C4-2B (cell line): ENCODE measurements around the gene NIT2.

Source experiments
- CTCF ChIP-seq: fragments of 450-650 bp; conservative IDR thresholded peaks from 2 replicates; pipeline ENCODE4 v1.5.1; 2017; ENCODE audit warnings: mild to moderate bottlenecking
- ZFX ChIP-seq: fragments of 450-650 bp; IDR thresholded peaks from 2 replicates; pipeline ENCODE4 v1.6.1; 2017

- TF ChIP-seq CTCF: no peak
- TF ChIP-seq ZFX: no peak
Measured at GRCh38 chr3:100333970-100334487, 528 bp upstream of the NIT2 start.
